KG1 (cell line): ENCODE measurements around the gene PCARE.
A peak's percentile ranks its signal among the peaks of the same experiment; 100 is the strongest.
"Not testable (repeated sequence)": the region's sequence is repeated elsewhere in the genome, so short reads cannot be mapped to it uniquely, and the experiment has no call there.

ENCODE experiments used
- DNase-seq: peaks from one replicate; lab custom pipeline; 2025; lab: John Stamatoyannopoulos, UW

PCARE gene

GRCh38 chr2:29074411-29074810, at the start of gene PCARE:
TSS of gene PCARE (minus strand) at chr2:29074523. CDS start at chr2:29074261, 262 bp downstream.
- no peak for DNase-seq

- DNase-seq = no peak
These were observed 49.5 kb upstream of the PCARE start for GRCh38 chr2:29123617-29124349.

- DNase-seq = no peak
These were observed 46.5 kb upstream of the PCARE start for GRCh38 chr2:29120846-29121245.

- DNase-seq = no peak
These were observed 44.9 kb upstream of the PCARE start for GRCh38 chr2:29119211-29119610.

- no peak for DNase-seq
These were observed 43.4 kb upstream of the PCARE start for GRCh38 chr2:29117636-29118303.

GRCh38 chr2:29115797-29116781, 41.8 kb upstream of the PCARE start:
- DNase-seq = peak; percentile 62

GRCh38 chr2:29114946-29115609, 40.8 kb upstream of the PCARE start, which contains the start of gene CLIP4:
TSS of gene CLIP4 (plus strand) at chr2:29115415. CDS start at chr2:29121389, 5,974 bp downstream.
- peak; percentile 43 for DNase-seq

- DNase-seq = no peak
These were observed 40.2 kb upstream of the PCARE start for GRCh38 chr2:29114586-29114945.

- DNase-seq = no peak
These were observed 39.6 kb upstream of the PCARE start for GRCh38 chr2:29113891-29114321.

GRCh38 chr2:29113027-29113686, 38.8 kb upstream of the PCARE start:
- no peak for DNase-seq

- DNase-seq = no peak
These were observed 38.1 kb upstream of the PCARE start for GRCh38 chr2:29112379-29112778.

- DNase-seq = no peak
These were observed 36.7 kb upstream of the PCARE start for GRCh38 chr2:29110916-29111535.

- DNase-seq = no peak
These were observed 34.9 kb upstream of the PCARE start for GRCh38 chr2:29109246-29109645.

- DNase-seq = no peak
These were observed 33.9 kb upstream of the PCARE start for GRCh38 chr2:29108225-29108624.

- DNase-seq = not testable (repeated sequence)
These were observed 33.2 kb upstream of the PCARE start for GRCh38 chr2:29107547-29107946.

- DNase-seq = no peak
These were observed 32.7 kb upstream of the PCARE start for GRCh38 chr2:29106980-29107388.

- DNase-seq = no peak
These were observed 31.9 kb upstream of the PCARE start for GRCh38 chr2:29106256-29106655.

GRCh38 chr2:29105375-29105774, 31.1 kb upstream of the PCARE start:
- no peak for DNase-seq

GRCh38 chr2:29104688-29105087, 30.4 kb upstream of the PCARE start:
- no peak for DNase-seq

GRCh38 chr2:29100564-29100963, 26.2 kb upstream of the PCARE start:
- no peak for DNase-seq

- no peak for DNase-seq
These were observed 23.2 kb upstream of the PCARE start for GRCh38 chr2:29097569-29097968.
